WTC11 (cell line): Measurements from ENCODE around the gene UEVLD. TPM values are rescaled to one million over a fixed set of nuclear protein-coding genes. Genes with fewer than 3 reads are reported as not detected.

Experiments
- ATAC-seq: fragments of 200-7000 bp; cut with Tn5 transposase; 2 replicates; pipeline ENCODE4 v1.10.0; 2021; ENCODE audit warnings: mild to moderate bottlenecking, moderate library complexity
- CTCF ChIA-PET: fragments of 300-600 bp; sonication (Branson Sonifier 250); formaldehyde crosslinking; loops from one replicate; lab custom pipeline; 2021; ENCODE audit warnings: antibody characterized with exemption; lab: Charles Lee
- POLR2A ChIA-PET: fragments of 350-600 bp; sonication (Branson Sonifier 250); formaldehyde crosslinking; loops from one replicate; lab custom pipeline; 2021; ENCODE audit warnings: antibody characterized with exemption; lab: Charles Lee
- DNase-seq: peaks from one replicate; pipeline ENCODE4 v3.0.0; 2021; ENCODE audit warnings: low spot score
- H3K27ac Mint-ChIP-seq: 2 replicates; pipeline ENCODE4 v1.8.0; 2021; ENCODE audit warnings: mixed read lengths
- H3K27me3 Mint-ChIP-seq: 2 replicates; pipeline ENCODE4 v1.8.0; 2021; ENCODE audit warnings: low read depth, mild to moderate bottlenecking, moderate library complexity, mixed read lengths
- H3K36me3 Mint-ChIP-seq: 2 replicates; pipeline ENCODE4 v1.8.0; 2021; ENCODE audit warnings: mixed read lengths
- H3K4me1 Mint-ChIP-seq: 2 replicates; pipeline ENCODE4 v1.8.0; 2022; ENCODE audit warnings: mixed read lengths
- H3K4me3 Mint-ChIP-seq: 2 replicates; pipeline ENCODE4 v1.8.0; 2021; ENCODE audit warnings: mild to moderate bottlenecking, moderate library complexity, mixed read lengths
- H3K9me3 Mint-ChIP-seq: 2 replicates; pipeline ENCODE4 v1.8.0; 2021; ENCODE audit warnings: mixed read lengths
- E2F1 ChIP-seq: sonication (generic); formaldehyde crosslinking; IDR thresholded peaks from 2 replicates; pipeline ENCODE4 v1.8.0; 2022; ENCODE audit warnings: mild to moderate bottlenecking, missing genetic modification reagents
- GTF2I ChIP-seq: fragments of 250-450 bp; sonication (Bioruptor Pico); conservative IDR thresholded peaks from 2 replicates; pipeline ENCODE4 v1.4.0; 2021; ENCODE audit warnings: mild to moderate bottlenecking
- HMGA2 ChIP-seq: fragments of 250-450 bp; sonication (Bioruptor Pico); IDR thresholded peaks from 2 replicates; pipeline ENCODE4 v1.4.0; 2021; ENCODE audit warnings: mild to moderate bottlenecking, moderate library complexity
- IRF2 ChIP-seq: sonication (generic); formaldehyde crosslinking; IDR thresholded peaks from 2 replicates; pipeline ENCODE4 v1.8.0; 2022; ENCODE audit warnings: low read depth, missing genetic modification reagents, borderline replicate concordance
- JAZF1 ChIP-seq: fragments of 250-450 bp; sonication (Bioruptor Pico); IDR thresholded peaks from 2 replicates; pipeline ENCODE4 v1.9.0; 2021; ENCODE audit warnings: moderate library complexity, mild to moderate bottlenecking, inconsistent platforms
- NFATC4 ChIP-seq: fragments of 250-450 bp; sonication (Bioruptor Pico); IDR thresholded peaks from 2 replicates; pipeline ENCODE4 v1.9.0; 2021; ENCODE audit warnings: mild to moderate bottlenecking
- NFYB ChIP-seq: sonication (generic); formaldehyde crosslinking; conservative IDR thresholded peaks from 2 replicates; pipeline ENCODE4 v1.8.0; 2022; ENCODE audit warnings: low read depth, missing genetic modification reagents
- NR1H2 ChIP-seq: sonication (generic); formaldehyde crosslinking; IDR thresholded peaks from 2 replicates; pipeline ENCODE4 v1.9.0; 2021; ENCODE audit warnings: mild to moderate bottlenecking, moderate library complexity, missing genetic modification reagents
- PRRX2 ChIP-seq: fragments of 250-450 bp; sonication (Bioruptor Pico); IDR thresholded peaks from 2 replicates; pipeline ENCODE4 v1.8.0; 2021; ENCODE audit warnings: mild to moderate bottlenecking
- RORB ChIP-seq: fragments of 250-450 bp; sonication (Bioruptor Pico); IDR thresholded peaks from 2 replicates; pipeline ENCODE4 v1.9.0; 2021; ENCODE audit warnings: mild to moderate bottlenecking
- SP1 ChIP-seq: sonication (generic); formaldehyde crosslinking; conservative IDR thresholded peaks from 2 replicates; pipeline ENCODE4 v1.8.1; 2022; ENCODE audit warnings: missing genetic modification reagents
- TEAD1 ChIP-seq: sonication (generic); formaldehyde crosslinking; IDR thresholded peaks from 2 replicates; pipeline ENCODE4 v1.8.0; 2022; ENCODE audit warnings: mild to moderate bottlenecking, missing genetic modification reagents
- ZNF121 ChIP-seq: sonication (generic); formaldehyde crosslinking; IDR thresholded peaks from 2 replicates; pipeline ENCODE4 v1.8.0; 2023; ENCODE audit warnings: missing genetic modification reagents
- ZNF512 ChIP-seq: sonication (generic); formaldehyde crosslinking; IDR thresholded peaks from 2 replicates; pipeline ENCODE4 v1.8.1; 2022; ENCODE audit warnings: missing genetic modification reagents, borderline replicate concordance
- total RNA-seq: library from RNA; stranded (reverse); gene quantifications from 3 replicates; pipeline ENCODE4 v1.2.3, GENCODE V29; 2021
- TF ChIP-seq, protein P1 (sequence below): sonication (generic); formaldehyde crosslinking; IDR thresholded peaks from 2 replicates; pipeline ENCODE4 v1.8.1; 2023; ENCODE audit warnings: mild to moderate bottlenecking, moderate library complexity, missing genetic modification reagents
- TF ChIP-seq, protein P2 (sequence below): sonication (generic); formaldehyde crosslinking; IDR thresholded peaks from 2 replicates; pipeline ENCODE4 v1.8.0; 2023; ENCODE audit warnings: missing genetic modification reagents, mild to moderate bottlenecking, borderline replicate concordance
- TF ChIP-seq, protein P3 (sequence below): sonication (generic); formaldehyde crosslinking; IDR thresholded peaks from 2 replicates; pipeline ENCODE4 v1.8.1; 2022; ENCODE audit warnings: low read depth, mild to moderate bottlenecking, moderate library complexity, missing genetic modification reagents, borderline replicate concordance
- TF ChIP-seq, protein P4 (sequence below): fragments of 250-450 bp; sonication (Bioruptor Pico); conservative IDR thresholded peaks from 2 replicates; pipeline ENCODE4 v1.9.0; 2021; ENCODE audit warnings: mild to moderate bottlenecking

The UEVLD gene
- total RNA-seq, 1 experiment from 2014 or later, result 7.5 TPM

- Mint-ChIP-seq H3K4me1 (peaks cover 3% of the 10 kb centered on the region; the same call in 1 of the 2 replicates), H3K27ac (0 out of 2 replicates have a peak overlapping the region, but pooled peaks have one; percentile 15), H3K9me3 (no peaks in the 10 kb centered on the region), H3K36me3 (no peaks in the 10 kb centered on the region), H3K27me3 (no peaks in the 10 kb centered on the region), H3K4me3 (no peak overlapping the region)
- ATAC-seq (no peak), DNase-seq (no peak)
- ChIA-PET POLR2A (no interaction called here), CTCF (no interaction called here)
- TF ChIP-seq NFYB (CRISPR knock-in tag), result no peak
- TF ChIP-seq IRF2, result no peak
- no peak for TF ChIP-seq RORB (CRISPR knock-in tag)
- no peak for TF ChIP-seq GTF2I (CRISPR knock-in tag)
- TF ChIP-seq, protein P1, sequence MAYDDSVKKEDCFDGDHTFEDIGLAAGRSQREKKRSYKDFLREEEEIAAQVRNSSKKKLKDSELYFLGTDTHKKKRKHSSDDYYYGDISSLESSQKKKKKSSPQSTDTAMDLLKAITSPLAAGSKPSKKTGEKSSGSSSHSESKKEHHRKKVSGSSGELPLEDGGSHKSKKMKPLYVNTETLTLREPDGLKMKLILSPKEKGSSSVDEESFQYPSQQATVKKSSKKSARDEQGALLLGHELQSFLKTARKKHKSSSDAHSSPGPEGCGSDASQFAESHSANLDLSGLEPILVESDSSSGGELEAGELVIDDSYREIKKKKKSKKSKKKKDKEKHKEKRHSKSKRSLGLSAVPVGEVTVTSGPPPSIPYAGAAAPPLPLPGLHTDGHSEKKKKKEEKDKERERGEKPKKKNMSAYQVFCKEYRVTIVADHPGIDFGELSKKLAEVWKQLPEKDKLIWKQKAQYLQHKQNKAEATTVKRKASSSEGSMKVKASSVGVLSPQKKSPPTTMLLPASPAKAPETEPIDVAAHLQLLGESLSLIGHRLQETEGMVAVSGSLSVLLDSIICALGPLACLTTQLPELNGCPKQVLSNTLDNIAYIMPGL, result no peak
- TF ChIP-seq ZNF512 (CRISPR knock-in tag), result no peak
- TF ChIP-seq, protein P2, sequence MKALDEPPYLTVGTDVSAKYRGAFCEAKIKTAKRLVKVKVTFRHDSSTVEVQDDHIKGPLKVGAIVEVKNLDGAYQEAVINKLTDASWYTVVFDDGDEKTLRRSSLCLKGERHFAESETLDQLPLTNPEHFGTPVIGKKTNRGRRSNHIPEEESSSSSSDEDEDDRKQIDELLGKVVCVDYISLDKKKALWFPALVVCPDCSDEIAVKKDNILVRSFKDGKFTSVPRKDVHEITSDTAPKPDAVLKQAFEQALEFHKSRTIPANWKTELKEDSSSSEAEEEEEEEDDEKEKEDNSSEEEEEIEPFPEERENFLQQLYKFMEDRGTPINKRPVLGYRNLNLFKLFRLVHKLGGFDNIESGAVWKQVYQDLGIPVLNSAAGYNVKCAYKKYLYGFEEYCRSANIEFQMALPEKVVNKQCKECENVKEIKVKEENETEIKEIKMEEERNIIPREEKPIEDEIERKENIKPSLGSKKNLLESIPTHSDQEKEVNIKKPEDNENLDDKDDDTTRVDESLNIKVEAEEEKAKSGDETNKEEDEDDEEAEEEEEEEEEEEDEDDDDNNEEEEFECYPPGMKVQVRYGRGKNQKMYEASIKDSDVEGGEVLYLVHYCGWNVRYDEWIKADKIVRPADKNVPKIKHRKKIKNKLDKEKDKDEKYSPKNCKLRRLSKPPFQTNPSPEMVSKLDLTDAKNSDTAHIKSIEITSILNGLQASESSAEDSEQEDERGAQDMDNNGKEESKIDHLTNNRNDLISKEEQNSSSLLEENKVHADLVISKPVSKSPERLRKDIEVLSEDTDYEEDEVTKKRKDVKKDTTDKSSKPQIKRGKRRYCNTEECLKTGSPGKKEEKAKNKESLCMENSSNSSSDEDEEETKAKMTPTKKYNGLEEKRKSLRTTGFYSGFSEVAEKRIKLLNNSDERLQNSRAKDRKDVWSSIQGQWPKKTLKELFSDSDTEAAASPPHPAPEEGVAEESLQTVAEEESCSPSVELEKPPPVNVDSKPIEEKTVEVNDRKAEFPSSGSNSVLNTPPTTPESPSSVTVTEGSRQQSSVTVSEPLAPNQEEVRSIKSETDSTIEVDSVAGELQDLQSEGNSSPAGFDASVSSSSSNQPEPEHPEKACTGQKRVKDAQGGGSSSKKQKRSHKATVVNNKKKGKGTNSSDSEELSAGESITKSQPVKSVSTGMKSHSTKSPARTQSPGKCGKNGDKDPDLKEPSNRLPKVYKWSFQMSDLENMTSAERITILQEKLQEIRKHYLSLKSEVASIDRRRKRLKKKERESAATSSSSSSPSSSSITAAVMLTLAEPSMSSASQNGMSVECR (CRISPR knock-in tag), result no peak
- no peak for TF ChIP-seq ZNF121 (CRISPR knock-in tag)
- TF ChIP-seq PRRX2 (CRISPR knock-in tag), result no peak
- no peak for TF ChIP-seq NFATC4 (CRISPR knock-in tag)
- TF ChIP-seq, protein P3, sequence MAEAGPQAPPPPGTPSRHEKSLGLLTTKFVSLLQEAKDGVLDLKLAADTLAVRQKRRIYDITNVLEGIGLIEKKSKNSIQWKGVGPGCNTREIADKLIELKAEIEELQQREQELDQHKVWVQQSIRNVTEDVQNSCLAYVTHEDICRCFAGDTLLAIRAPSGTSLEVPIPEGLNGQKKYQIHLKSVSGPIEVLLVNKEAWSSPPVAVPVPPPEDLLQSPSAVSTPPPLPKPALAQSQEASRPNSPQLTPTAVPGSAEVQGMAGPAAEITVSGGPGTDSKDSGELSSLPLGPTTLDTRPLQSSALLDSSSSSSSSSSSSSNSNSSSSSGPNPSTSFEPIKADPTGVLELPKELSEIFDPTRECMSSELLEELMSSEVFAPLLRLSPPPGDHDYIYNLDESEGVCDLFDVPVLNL (CRISPR knock-in tag), result no peak
- TF ChIP-seq SP1 (CRISPR knock-in tag), result no peak
- no peak for TF ChIP-seq JAZF1 (CRISPR knock-in tag)
- no peak for TF ChIP-seq E2F1 (CRISPR knock-in tag)
- TF ChIP-seq NR1H2 (CRISPR knock-in tag), result no peak
Observed at GRCh38 chr11:18563090-18563730, 25.3 kb downstream of the UEVLD start.

- DNase-seq, result no peak
- no peak for ATAC-seq
- Mint-ChIP-seq H3K27me3 (no peaks in the 10 kb centered on the region), H3K36me3 (peaks cover 8% of the 10 kb centered on the region), H3K9me3 (no peaks in the 10 kb centered on the region), H3K4me1 (no peaks in the 10 kb centered on the region), H3K27ac (no peak overlapping the region), H3K4me3 (no peak overlapping the region)
- ChIA-PET CTCF (no interaction called here), POLR2A (no interaction called here)
- TF ChIP-seq, protein P4, sequence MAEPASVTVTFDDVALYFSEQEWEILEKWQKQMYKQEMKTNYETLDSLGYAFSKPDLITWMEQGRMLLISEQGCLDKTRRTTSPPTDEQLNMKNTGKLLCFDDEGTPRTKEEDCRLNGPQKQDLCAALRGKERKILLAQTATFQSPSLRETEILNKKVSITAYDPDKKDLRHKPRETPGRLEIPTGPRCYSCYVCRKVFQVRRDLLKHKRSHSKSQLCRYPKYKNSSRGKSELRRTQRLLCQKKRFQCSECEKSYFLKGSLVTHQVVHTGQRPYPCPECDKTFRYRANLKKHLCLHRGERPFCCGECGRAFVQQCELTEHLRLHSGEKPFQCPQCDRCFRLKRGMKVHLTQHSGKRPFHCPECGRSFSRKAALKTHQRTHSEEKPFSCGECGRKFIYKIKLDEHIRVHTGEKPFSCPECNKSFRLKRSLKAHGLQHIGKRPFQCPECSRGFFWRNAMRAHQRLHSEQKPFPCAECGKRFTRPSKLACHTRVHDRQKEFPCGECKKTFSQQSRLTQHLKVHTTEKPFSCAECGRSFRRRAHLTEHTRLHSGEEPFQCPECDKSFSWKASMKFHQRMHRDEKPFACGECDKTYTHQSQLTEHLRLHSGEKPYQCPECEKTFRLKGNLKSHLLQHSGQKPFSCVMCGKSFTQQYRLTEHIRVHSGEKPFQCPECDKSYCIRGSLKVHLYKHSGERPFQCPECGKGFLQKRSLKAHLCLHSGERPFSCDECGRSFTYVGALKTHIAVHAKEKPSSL, result no peak
- no peak for TF ChIP-seq HMGA2
- TF ChIP-seq RORB (CRISPR knock-in tag), result no peak
- TF ChIP-seq PRRX2 (CRISPR knock-in tag), result no peak
- no peak for TF ChIP-seq TEAD1 (CRISPR knock-in tag)
- TF ChIP-seq, all 79 proteins: peak for 0
Observed at GRCh38 chr11:18548001-18548400, 40.5 kb downstream of the UEVLD start.
